Lower lobe of right lung (tissue), 2 donors: ENCODE data around the gene ELMO2. TPM values are rescaled to one million over a fixed set of nuclear protein-coding genes. Genes with fewer than 3 reads are reported as not detected.

Source experiments
- ATAC-seq, 2 donors: fragments of 200-7000 bp; cut with Tn5 transposase; one replicate each; pipeline ENCODE4 v1.9.1; 2020 to 2022; ENCODE audit warnings: mild to moderate bottlenecking in 2 of 2, moderate library complexity in 2 of 2
- DNase-seq: peaks from one replicate; pipeline ENCODE4 v3.0.0-alpha.2; 2020
- H3K27ac ChIP-seq: fragments of 200-600 bp; one replicate; pipeline ENCODE4 v1.8.0; 2022
- H3K27me3 ChIP-seq: fragments of 200-600 bp; one replicate; pipeline ENCODE4 v1.8.0; 2022; ENCODE audit warnings: low read depth
- H3K36me3 ChIP-seq: fragments of 200-600 bp; one replicate; pipeline ENCODE4 v1.8.0; 2022; ENCODE audit warnings: mild to moderate bottlenecking
- H3K4me1 ChIP-seq: fragments of 200-600 bp; one replicate; pipeline ENCODE4 v1.8.0; 2022
- H3K4me3 ChIP-seq: fragments of 200-600 bp; one replicate; pipeline ENCODE4 v1.8.0; 2022; ENCODE audit warnings: mild to moderate bottlenecking
- H3K9me3 ChIP-seq: fragments of 200-600 bp; one replicate; pipeline ENCODE4 v1.8.0; 2022
- CTCF ChIP-seq: fragments of 200-600 bp; IDR thresholded peaks from one replicate; pipeline ENCODE4 v1.8.0; 2022; ENCODE audit warnings: antibody characterized with exemption, mild to moderate bottlenecking
- intact Hi-C: fragments of 100-400 bp; cut with DNase I; formaldehyde crosslinking; loops from one replicate; pipeline ENCODE4 v1.11.0; 2022
- total RNA-seq: library from RNA; stranded (reverse); fragmentation: NEBNext Ultra II Directional; extraction: Animal tissue kit (Norgen Biotek cat#: 25700); gene quantifications from one replicate; pipeline ENCODE4 v1.2.1, GENCODE V29; 2021
- donor health status: DM: no; HTN: yes; CAD: no; lungs with severe emphysema.

Gene ELMO2
- total RNA-seq, 1 donor from 2014 or later = 61.9 TPM

- TF ChIP-seq CTCF = no peak
- DNase-seq (no peak), ATAC-seq (no peak)
- Histone ChIP-seq H3K4me3 (no peak overlapping the region), H3K4me1 (no peaks in the 10 kb centered on the region), H3K9me3 (no peaks in the 10 kb centered on the region), H3K27ac (no peak overlapping the region), H3K36me3 (no peaks in the 10 kb centered on the region), H3K27me3 (peaks cover 63% of the 10 kb centered on the region)
- intact Hi-C loops = no loop called here
These were observed 80.6 kb downstream of the ELMO2 start for GRCh38 chr20:46325789-46326188.

GRCh38 chr20:46324960-46325703 is 81.3 kb downstream of the ELMO2 start:
- no peaks in the 10 kb centered on the region for H3K36me3 ChIP-seq
- no peak for DNase-seq
- peaks cover 57% of the 10 kb centered on the region for H3K27me3 ChIP-seq
- TF ChIP-seq CTCF = no peak
- no peak overlapping the region for H3K4me3 ChIP-seq
- no peak overlapping the region for H3K27ac ChIP-seq
- intact Hi-C loops = no loop called here
- H3K4me1 ChIP-seq = no peaks in the 10 kb centered on the region
- ATAC-seq = no peak
- H3K9me3 ChIP-seq = no peaks in the 10 kb centered on the region

GRCh38 chr20:46324379-46324778 is 82.0 kb downstream of the ELMO2 start:
- H3K4me1 ChIP-seq = no peaks in the 10 kb centered on the region
- intact Hi-C loops = no loop called here
- TF ChIP-seq CTCF = no peak
- ATAC-seq (no peak), DNase-seq (no peak)
- no peaks in the 10 kb centered on the region for H3K9me3 ChIP-seq
- no peak overlapping the region for H3K27ac ChIP-seq
- H3K36me3 ChIP-seq = no peaks in the 10 kb centered on the region
- peaks cover 55% of the 10 kb centered on the region for H3K27me3 ChIP-seq
- no peak overlapping the region for H3K4me3 ChIP-seq

GRCh38 chr20:46323557-46323956 is 82.9 kb downstream of the ELMO2 start:
- Histone ChIP-seq H3K27ac (no peak overlapping the region), H3K9me3 (no peaks in the 10 kb centered on the region), H3K4me3 (no peak overlapping the region), H3K27me3 (peaks cover 56% of the 10 kb centered on the region), H3K36me3 (no peaks in the 10 kb centered on the region), H3K4me1 (no peaks in the 10 kb centered on the region)
- TF ChIP-seq CTCF = no peak
- DNase-seq (no peak), ATAC-seq (no peak)
- intact Hi-C loops = no loop called here

GRCh38 chr20:46322641-46323040 is 83.8 kb downstream of the ELMO2 start:
- no peak overlapping the region for H3K27ac ChIP-seq
- H3K4me1 ChIP-seq = no peaks in the 10 kb centered on the region
- no peaks in the 10 kb centered on the region for H3K9me3 ChIP-seq
- intact Hi-C loops = no loop called here
- H3K27me3 ChIP-seq = peaks cover 58% of the 10 kb centered on the region
- no peaks in the 10 kb centered on the region for H3K36me3 ChIP-seq
- no peak for TF ChIP-seq CTCF
- ATAC-seq (no peak), DNase-seq (no peak)
- no peak overlapping the region for H3K4me3 ChIP-seq
